Spleen (tissue), 11 donors: ENCODE data around the gene BAHD1. TPM values are rescaled to one million over a fixed set of nuclear protein-coding genes. Genes with fewer than 3 reads are reported as not detected.

ENCODE experiments used
- DNase-seq: peaks from one replicate; pipeline ENCODE4 v3.0.0-alpha.2; 2020
- H3K27ac ChIP-seq, 8 donors: fragments of 200-600 bp; sonication (generic) in 7 of 8; 1 replicate in 4 of 8; 2 replicates in 4 of 8; pipeline versions ENCODE4 v1.5.0 to v1.8.0; 2016 to 2021; ENCODE audit warnings: inconsistent platforms in 4 of 8, mild to moderate bottlenecking in 4 of 8, moderate library complexity in 1 of 8
- H3K27me3 ChIP-seq, 7 donors: fragments of 200-600 bp; sonication (generic) in 6 of 7; replicated peaks in 1 of 7; 1 replicate in 4 of 7; 2 replicates in 3 of 7; pipeline versions ENCODE4 v1.5.0 to v1.8.0; 2016 to 2021; ENCODE audit warnings: inconsistent platforms in 3 of 7, mild to moderate bottlenecking in 1 of 7
- H3K36me3 ChIP-seq, 6 donors: fragments of 200-600 bp; sonication (generic) in 5 of 6; 1 replicate in 4 of 6; 2 replicates in 2 of 6; pipeline versions ENCODE4 v1.5.0 to v1.8.0; 2016 to 2021; ENCODE audit warnings: inconsistent platforms in 2 of 6
- H3K4me1 ChIP-seq, 6 donors: fragments of 200-600 bp; sonication (generic) in 5 of 6; 1 replicate in 3 of 6; 2 replicates in 3 of 6; pipeline versions ENCODE4 v1.5.0 to v1.8.0; 2016 to 2021; ENCODE audit warnings: inconsistent platforms in 3 of 6
- H3K4me3 ChIP-seq, 8 donors: fragments of 200-600 bp; sonication (generic) in 7 of 8; 1 replicate in 4 of 8; 2 replicates in 4 of 8; pipeline versions ENCODE4 v1.5.0 to v1.8.0; 2016 to 2021; ENCODE audit warnings: inconsistent platforms in 4 of 8, mild to moderate bottlenecking in 4 of 8, moderate library complexity in 2 of 8
- H3K9me3 ChIP-seq, 8 donors: fragments of 200-600 bp; sonication (generic) in 7 of 8; 1 replicate in 4 of 8; 2 replicates in 4 of 8; pipeline versions ENCODE4 v1.5.0 to v1.8.0; 2016 to 2021; ENCODE audit warnings: inconsistent platforms in 4 of 8
- POLR2A ChIP-seq, 3 donors: fragments of 450-650 bp; IDR thresholded peaks; one replicate each; pipeline ENCODE4 v1.5.1; 2017; ENCODE audit warnings: antibody characterized with exemption in 3 of 3, mild to moderate bottlenecking in 1 of 3
- POLR2AphosphoS5 ChIP-seq, 3 donors: sonication (generic); formaldehyde crosslinking; IDR thresholded peaks; one replicate each; pipeline ENCODE4 v1.5.1; 2017; ENCODE audit warnings: antibody characterized with exemption in 3 of 3
- WGBS, 5 donors: extraction: QIAGEN DNeasy Blood & Tissue Kit in 3 of 5; methylation state at CpG; one replicate each; pipeline versions ENCODE4 v1.1.5 to v1.1.7; 2013 to 2018; 5-methylcytosine and 5-hydroxymethylcytosine counted together
- intact Hi-C: fragments of 100-400 bp; cut with DNase I; formaldehyde crosslinking; loops from one replicate; pipeline ENCODE4 v1.15.0; 2023; ENCODE audit warnings: low total_unique reads
- polyA plus RNA-seq, 3 donors: library from polyadenylated mRNA; stranded (reverse); fragments of 200-250 nt; gene quantifications; one replicate each; pipeline ENCODE4 v1.2.1, GENCODE V29; 2013
- total RNA-seq, 7 donors: library from RNA; depleted of rRNA in 3 of 7; stranded (reverse); fragments of >200 nt in 3 of 7; fragmentation: NEBNext Ultra II Directional in 4 of 7; extraction: Animal tissue kit (Norgen Biotek cat#: 25700) in 4 of 7; gene quantifications; one replicate each; pipeline versions ENCODE4 v1.1.0 to v1.2.1, GENCODE V29; 2016 to 2021
- TF ChIP-seq, protein P1 (sequence below), 11 experiments: fragments of 200-600 bp in 7 of 11; fragments of 450-650 bp in 4 of 11; sonication (generic) in 4 of 11; IDR thresholded peaks in 8 of 11; conservative IDR thresholded peaks in 3 of 11; 1 replicate in 7 of 11; 2 replicates in 4 of 11; pipeline versions ENCODE4 v1.4.0 to v1.8.0; 2016 to 2021; ENCODE audit warnings: antibody characterized with exemption in 11 of 11, inconsistent platforms in 4 of 11, mild to moderate bottlenecking in 1 of 11
- donor health status: healthy with polysubstance abuse.
- donor health status: DM: no; HTN: no; CAD: no; lungs with moderate emphysema.
- donor health status: DM: no; HTN: no; CAD: no.
- donor health status: Bipolar disorder and iron deficiency.
- donor health status: healthy.
- donor health status: DM: no; HTN: no; CAD: no.
- donor health status: DM: yes; HTN: yes; CAD: no.

Gene BAHD1
- total and polyA plus RNA-seq, 10 donors: 7.4 to 27.0 (median 20.2) TPM

DNA sequence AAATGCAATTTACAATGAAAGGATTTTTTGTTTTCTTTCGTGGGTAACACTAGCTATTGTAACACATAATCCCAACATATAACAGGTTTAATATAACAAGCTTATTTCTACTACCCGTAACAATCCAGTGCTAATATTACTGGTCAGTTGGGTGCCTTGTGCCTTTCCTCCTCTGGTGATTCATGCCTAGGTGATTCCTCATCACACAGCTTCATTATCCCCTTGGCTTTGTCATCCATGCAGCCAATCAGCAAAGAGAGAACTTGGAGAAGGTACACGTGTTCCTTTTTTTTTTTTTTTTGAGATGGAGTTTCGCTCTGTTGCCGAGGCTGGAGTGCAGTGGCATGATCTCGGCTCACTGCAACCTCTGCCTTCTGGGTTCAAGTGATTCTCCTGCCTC lies 60.7 kb downstream of the BAHD1 start:
- peaks cover 0 to 36% (median 0%) of the 10 kb centered on the region in 7 donors for H3K27me3 ChIP-seq
- no peak overlapping the region for H3K4me3 ChIP-seq
- TF ChIP-seq, protein P1, sequence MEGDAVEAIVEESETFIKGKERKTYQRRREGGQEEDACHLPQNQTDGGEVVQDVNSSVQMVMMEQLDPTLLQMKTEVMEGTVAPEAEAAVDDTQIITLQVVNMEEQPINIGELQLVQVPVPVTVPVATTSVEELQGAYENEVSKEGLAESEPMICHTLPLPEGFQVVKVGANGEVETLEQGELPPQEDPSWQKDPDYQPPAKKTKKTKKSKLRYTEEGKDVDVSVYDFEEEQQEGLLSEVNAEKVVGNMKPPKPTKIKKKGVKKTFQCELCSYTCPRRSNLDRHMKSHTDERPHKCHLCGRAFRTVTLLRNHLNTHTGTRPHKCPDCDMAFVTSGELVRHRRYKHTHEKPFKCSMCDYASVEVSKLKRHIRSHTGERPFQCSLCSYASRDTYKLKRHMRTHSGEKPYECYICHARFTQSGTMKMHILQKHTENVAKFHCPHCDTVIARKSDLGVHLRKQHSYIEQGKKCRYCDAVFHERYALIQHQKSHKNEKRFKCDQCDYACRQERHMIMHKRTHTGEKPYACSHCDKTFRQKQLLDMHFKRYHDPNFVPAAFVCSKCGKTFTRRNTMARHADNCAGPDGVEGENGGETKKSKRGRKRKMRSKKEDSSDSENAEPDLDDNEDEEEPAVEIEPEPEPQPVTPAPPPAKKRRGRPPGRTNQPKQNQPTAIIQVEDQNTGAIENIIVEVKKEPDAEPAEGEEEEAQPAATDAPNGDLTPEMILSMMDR (IDR thresholded peaks at IDR 0.05 in 8 of 11, conservative IDR thresholded peaks at IDR 0.05 in 3 of 11): no peak
- TF ChIP-seq POLR2AphosphoS5 (IDR thresholded peaks at IDR 0.05) (no peak), POLR2A (IDR thresholded peaks at IDR 0.05) (no peak)
- intact Hi-C loops: no loop called here
- WGBS, 5 donors: 81 to 86% (median 82%) methylated on average over 6 of the region's 6 CpGs
- no peaks in the 10 kb centered on the region for H3K36me3 ChIP-seq
- DNase-seq: no peak
- H3K4me1 ChIP-seq: peaks cover 0 to 3% (median under 1%) of the 10 kb centered on the region in 6 donors
- H3K9me3 ChIP-seq: no peaks in the 10 kb centered on the region
- H3K27ac ChIP-seq: no peak overlapping the region

- H3K4me1 ChIP-seq: peaks cover 16 to 32% (median 29%) of the 10 kb centered on the region in 6 donors
- H3K4me3 ChIP-seq: peak overlapping the region in 6 of 8 donors; percentile 5 to 59 (median 20)
- TF ChIP-seq POLR2AphosphoS5 (IDR thresholded peaks at IDR 0.05): peak; percentile 11 to 63 (median 60)
- no peak for TF ChIP-seq POLR2A (IDR thresholded peaks at IDR 0.05)
- TF ChIP-seq, protein P1 (IDR thresholded peaks at IDR 0.05 in 8 of 11, conservative IDR thresholded peaks at IDR 0.05 in 3 of 11): peak; percentile 7 to 75 (median 57)
- peak; percentile 87 for DNase-seq
- 3 to 6% (median 3%) methylated on average over 20 to 30 of the region's 30 CpGs for WGBS, 5 donors
- H3K27me3 ChIP-seq: peaks cover 0 to 81% (median 6%) of the 10 kb centered on the region in 7 donors
- H3K36me3 ChIP-seq: no peaks in the 10 kb centered on the region
- H3K27ac ChIP-seq: no peak overlapping the region
- no peaks in the 10 kb centered on the region for H3K9me3 ChIP-seq
- intact Hi-C loops: no loop called here
Measured at GRCh38 chr15:40506964-40507571, 66.3 kb downstream of the BAHD1 start.

- DNase-seq: no peak
- Histone ChIP-seq H3K4me1 (peaks cover 16 to 35% (median 31%) of the 10 kb centered on the region in 6 donors), H3K27me3 (peaks cover 0 to 81% (median 6%) of the 10 kb centered on the region in 7 donors), H3K4me3 (no peak overlapping the region), H3K9me3 (no peaks in the 10 kb centered on the region), H3K27ac (no peak overlapping the region), H3K36me3 (no peaks in the 10 kb centered on the region)
- WGBS, 5 donors: 76 to 100% (median 90%) methylated on average over 1 of the region's 1 CpG
- TF ChIP-seq POLR2A (IDR thresholded peaks at IDR 0.05) (no peak), POLR2AphosphoS5 (IDR thresholded peaks at IDR 0.05) (no peak)
- TF ChIP-seq, protein P1 (IDR thresholded peaks at IDR 0.05 in 8 of 11, conservative IDR thresholded peaks at IDR 0.05 in 3 of 11): no peak
- intact Hi-C loops: no loop called here
Measured at GRCh38 chr15:40508216-40508615, 67.5 kb downstream of the BAHD1 start.

DNA sequence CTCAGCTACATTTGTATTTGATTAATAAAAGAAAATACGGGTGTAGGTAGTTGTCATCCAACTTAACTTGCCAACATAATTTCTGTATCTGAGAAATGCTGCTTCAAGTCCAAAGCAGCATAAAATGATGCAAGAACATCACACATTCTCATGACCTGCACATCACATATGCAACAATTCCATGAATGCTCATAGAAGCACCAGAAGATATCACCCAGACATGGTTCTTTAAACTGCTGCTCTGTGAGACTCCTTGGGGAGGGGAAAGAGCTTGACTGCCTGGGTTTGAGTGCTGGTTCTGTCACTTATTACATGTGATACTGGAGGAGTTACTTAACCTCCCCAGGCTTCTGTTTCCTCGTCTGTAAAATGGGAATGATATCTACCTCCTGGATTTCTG lies 69.4 kb downstream of the BAHD1 start:
- H3K27me3 ChIP-seq: peaks cover 0 to 68% (median 2%) of the 10 kb centered on the region in 7 donors
- WGBS, 5 donors: 58 to 95% (median 85%) methylated on average over 2 of the region's 2 CpGs
- H3K4me1 ChIP-seq: peaks cover 16 to 35% (median 31%) of the 10 kb centered on the region in 6 donors
- H3K27ac ChIP-seq: no peak overlapping the region
- no peaks in the 10 kb centered on the region for H3K9me3 ChIP-seq
- intact Hi-C loops: no loop called here
- TF ChIP-seq POLR2A (IDR thresholded peaks at IDR 0.05): no peak
- TF ChIP-seq POLR2AphosphoS5 (IDR thresholded peaks at IDR 0.05): no peak
- TF ChIP-seq, protein P1 (IDR thresholded peaks at IDR 0.05 in 8 of 11, conservative IDR thresholded peaks at IDR 0.05 in 3 of 11): no peak
- no peak for DNase-seq
- no peaks in the 10 kb centered on the region for H3K36me3 ChIP-seq
- no peak overlapping the region for H3K4me3 ChIP-seq
